Esophagus muscularis mucosa (tissue), 4 donors: ENCODE data around the gene STXBP6.

Experiments
- EP300 ChIP-seq: sonication (generic); formaldehyde crosslinking; IDR thresholded peaks from one replicate; pipeline ENCODE4 v1.6.1; 2017; ENCODE audit warnings: antibody characterized with exemption
- POLR2A ChIP-seq: fragments of 450-650 bp; IDR thresholded peaks from one replicate; pipeline ENCODE4 v1.6.1; 2017; ENCODE audit warnings: antibody characterized with exemption, moderate library complexity, mild to moderate bottlenecking, low read depth
- POLR2AphosphoS5 ChIP-seq, 2 donors: sonication (generic); formaldehyde crosslinking; IDR thresholded peaks; one replicate each; pipeline ENCODE4 v1.6.1; 2017; ENCODE audit warnings: antibody characterized with exemption in 2 of 2
- TF ChIP-seq, protein P1 (sequence below), 3 experiments: fragments of 200-600 bp in 2 of 3; fragments of 450-650 bp in 1 of 3; sonication (generic) in 2 of 3; IDR thresholded peaks; one replicate each; pipeline ENCODE4 v1.5.1; 2017 to 2019; ENCODE audit warnings: antibody characterized with exemption in 3 of 3, mild to moderate bottlenecking in 2 of 3, moderate library complexity in 1 of 3

DNA sequence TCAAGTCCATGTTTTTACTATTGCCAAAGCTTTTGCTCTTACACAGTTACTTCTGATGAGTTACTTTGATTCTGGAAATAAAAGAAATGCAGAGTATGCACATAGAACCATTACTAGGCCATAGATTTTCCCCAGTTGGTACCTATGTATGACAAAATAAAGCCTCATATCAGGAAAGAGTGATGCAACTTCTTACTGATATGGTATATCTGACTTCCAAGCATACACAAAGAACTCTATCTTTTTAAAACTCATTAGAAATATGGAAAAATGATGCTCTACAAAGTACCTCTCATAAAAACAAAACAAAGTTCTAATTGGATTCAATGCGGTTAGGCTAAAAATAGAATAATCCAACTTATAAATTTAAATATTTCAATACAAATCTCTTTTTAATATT, 92.1 kb downstream of the STXBP6 start:
- TF ChIP-seq, protein P1, sequence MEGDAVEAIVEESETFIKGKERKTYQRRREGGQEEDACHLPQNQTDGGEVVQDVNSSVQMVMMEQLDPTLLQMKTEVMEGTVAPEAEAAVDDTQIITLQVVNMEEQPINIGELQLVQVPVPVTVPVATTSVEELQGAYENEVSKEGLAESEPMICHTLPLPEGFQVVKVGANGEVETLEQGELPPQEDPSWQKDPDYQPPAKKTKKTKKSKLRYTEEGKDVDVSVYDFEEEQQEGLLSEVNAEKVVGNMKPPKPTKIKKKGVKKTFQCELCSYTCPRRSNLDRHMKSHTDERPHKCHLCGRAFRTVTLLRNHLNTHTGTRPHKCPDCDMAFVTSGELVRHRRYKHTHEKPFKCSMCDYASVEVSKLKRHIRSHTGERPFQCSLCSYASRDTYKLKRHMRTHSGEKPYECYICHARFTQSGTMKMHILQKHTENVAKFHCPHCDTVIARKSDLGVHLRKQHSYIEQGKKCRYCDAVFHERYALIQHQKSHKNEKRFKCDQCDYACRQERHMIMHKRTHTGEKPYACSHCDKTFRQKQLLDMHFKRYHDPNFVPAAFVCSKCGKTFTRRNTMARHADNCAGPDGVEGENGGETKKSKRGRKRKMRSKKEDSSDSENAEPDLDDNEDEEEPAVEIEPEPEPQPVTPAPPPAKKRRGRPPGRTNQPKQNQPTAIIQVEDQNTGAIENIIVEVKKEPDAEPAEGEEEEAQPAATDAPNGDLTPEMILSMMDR (IDR thresholded peaks at IDR 0.05) = no peak
- TF ChIP-seq POLR2A (no peak), POLR2AphosphoS5 (IDR thresholded peaks at IDR 0.05) (no peak), EP300 (no peak)
